SIG-M5 treated with dmso at 0.1 percent for 504 hours (cell line): ENCODE measurements around the gene SMAD7.
A peak's percentile ranks its signal among the peaks of the same experiment; 100 is the strongest.

Experiments
- DNase-seq: peaks from one replicate; lab custom pipeline; 2025; ENCODE audit not compliant: unreplicated experiment; lab: John Stamatoyannopoulos, UW

The SMAD7 gene

DNA sequence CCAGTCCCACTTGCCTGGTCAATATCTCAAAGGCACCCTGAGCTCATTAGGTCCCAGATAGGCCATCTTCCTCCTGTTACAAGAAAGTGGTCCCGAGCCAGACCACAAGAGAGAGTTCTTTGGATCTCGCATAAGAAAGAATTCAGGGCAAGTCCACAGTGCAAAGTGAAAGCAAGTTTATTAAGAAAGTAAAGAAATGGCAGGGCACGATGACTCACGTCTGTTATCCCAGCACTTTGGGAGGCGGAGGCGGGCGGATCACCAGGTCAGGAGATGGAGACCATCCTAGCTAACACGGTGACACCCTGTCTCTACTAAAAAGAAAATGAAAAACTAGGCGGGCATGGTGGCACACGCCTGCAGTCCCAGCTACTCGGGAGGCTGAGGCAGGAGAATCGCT, 10.8 kb upstream of the SMAD7 start:
- DNase-seq: no peak

DNA sequence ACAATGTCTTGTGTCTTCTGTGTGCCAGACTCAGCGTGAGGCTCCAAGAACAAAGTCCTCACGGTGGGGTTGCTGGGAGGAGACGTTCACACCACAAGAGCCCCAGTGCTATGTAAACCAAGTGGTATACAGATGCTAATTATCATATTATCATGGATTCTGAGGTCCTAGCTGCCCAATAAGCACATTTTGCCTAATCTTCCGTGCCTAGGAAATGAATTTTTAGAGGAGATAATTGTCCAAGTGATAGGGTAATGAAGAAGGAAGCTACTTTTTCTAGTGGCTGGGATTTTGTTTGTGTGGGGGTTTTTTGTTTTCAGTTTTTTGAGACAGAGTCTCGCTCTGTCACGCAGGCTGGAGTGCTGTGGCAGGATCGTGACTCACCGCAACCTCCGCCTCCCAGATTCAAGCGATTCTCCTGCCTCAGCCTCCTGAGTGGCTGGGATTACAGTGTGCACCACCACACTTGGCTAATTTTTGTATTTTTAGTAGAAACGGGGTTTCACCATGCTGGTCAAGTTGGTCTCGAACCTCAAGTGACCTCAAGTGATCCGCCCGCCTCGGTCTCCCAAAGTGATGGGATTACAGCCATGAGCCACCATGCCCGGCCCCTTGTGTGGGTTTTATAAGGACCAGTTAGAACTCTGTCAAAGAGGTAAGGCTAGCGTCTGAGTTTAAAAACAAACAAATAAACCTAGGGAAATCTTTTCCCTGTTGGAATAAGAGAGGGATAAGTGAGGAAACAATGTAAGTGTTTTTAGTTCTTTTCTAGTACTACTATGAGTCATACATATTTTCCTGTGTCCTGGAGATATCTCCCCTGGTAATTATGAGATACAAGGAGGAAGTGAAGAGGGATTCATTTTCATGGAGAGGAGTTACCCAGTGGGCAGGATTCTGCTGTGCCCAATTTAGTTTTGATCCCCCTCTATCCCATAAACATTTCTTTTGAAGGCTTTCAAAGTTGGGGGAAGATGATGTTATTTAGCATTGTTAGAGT, 9.5 kb upstream of the SMAD7 start:
- DNase-seq: no peak

DNA sequence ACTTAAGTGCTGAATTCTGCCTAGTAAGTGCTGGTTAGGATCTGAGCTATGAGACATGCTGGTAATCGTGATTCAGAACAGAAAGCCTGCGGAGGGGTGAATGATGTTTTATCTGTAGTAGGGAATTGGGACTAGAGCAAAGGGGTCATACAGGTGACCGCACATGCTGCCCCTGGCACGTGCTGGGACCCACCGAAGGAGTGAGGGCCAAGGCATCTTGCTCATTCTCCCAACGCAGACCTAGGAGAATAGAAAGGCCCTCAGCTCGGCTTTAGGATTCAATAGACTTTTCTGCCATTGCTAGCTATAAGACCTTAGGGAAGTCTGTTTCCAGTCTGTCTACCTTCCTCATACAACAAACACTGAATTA, 8.8 kb upstream of the SMAD7 start:
- no peak for DNase-seq

DNA sequence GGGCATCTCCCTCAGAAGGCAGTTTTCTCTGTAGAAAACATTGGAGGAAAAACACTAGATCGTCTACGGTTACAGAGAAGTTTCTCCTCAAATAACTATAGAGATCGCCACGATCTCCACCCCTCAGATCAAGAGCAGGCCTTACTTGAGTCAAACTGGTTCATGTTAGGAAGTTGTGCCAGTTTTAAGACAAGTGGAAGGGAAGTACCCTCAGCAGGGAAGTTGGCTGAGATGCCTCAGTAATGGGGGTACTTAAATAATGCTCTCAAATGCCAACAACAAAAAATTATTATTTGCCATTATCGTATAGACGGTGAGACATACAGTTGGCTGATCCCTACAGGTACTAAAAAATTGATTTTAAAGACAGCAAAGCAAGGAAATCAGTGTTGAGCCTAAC, 8.2 kb upstream of the SMAD7 start:
- DNase-seq: no peak

DNA sequence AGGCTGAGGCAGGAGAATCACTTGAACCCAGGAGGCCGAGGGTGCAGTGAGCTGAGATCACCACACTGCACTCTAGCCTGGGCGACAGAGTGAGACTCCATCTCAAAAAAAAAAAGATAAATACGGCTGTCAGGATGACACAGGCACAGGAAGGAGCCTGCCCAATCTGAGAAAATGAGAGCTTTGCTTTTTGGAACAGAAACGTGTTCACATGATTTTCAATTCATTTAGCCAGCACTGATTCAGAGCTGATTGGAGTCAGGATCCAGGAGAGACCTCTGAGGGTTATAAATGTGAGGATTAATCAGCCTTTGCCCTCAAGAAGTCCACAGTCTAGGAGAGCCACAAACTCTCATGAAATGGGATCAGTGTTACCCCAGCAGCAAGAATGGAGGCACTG, 6.9 kb upstream of the SMAD7 start:
- DNase-seq: no peak

DNA sequence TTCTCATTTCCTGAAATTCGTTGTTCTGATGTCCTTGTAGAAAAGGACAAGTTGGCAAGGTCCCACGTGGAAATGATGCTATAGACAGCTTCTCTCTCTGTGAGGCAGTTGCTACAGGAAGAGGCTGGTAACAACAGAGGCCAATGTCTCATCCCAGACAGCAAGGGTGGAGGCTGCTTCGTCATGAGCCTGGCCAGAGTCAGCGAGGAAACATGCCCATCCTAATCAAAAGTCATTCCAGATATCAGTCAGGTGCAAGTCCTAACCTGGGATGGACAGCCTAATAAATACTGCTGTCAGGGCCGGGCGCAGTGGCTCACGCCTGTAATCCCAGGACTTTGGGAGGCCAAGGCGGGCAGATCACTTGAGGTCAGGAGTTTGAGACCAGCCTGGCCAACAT, 6.4 kb upstream of the SMAD7 start:
- DNase-seq: no peak

DNA sequence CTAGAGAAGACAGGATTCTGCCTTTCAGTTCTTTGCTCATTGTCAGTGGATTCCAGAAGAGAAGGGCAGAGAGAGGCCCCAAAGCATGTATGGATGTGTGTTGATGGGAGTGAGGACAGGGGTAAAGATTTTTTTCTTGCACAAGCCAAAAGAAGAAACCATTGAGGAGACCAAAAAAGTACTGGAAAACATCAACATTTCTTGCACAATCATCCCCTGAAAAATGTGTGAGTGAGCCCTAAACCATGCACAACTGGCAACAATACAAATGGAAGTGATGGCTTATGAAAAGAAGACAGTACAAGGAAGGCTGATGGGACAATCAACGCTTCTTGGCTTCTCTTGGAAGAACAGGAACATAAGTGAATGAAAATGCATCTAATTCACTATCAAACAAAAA, 5.6 kb upstream of the SMAD7 start:
- no peak for DNase-seq

DNA sequence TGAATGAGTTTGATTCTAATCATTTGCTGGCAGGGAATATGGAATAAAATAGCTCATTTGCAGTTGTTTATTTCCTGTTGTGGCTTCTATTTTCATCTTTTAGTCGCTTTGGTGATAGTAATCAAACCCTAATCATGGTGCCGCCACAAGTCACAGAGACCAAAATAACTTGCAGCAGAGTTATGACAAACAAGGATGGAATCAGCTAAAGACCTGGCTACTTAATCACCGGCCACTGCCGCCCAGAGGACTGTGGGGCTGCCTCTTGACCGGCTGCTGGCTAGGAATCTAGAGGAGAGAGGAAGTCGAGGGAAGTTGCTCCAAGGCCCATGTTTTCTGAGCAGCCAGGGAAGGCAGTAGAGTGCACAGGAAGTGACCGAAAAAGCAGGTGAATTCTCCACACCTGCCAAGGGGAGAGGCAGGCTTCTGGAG, 5.1 kb upstream of the SMAD7 start:
- DNase-seq: no peak

DNA sequence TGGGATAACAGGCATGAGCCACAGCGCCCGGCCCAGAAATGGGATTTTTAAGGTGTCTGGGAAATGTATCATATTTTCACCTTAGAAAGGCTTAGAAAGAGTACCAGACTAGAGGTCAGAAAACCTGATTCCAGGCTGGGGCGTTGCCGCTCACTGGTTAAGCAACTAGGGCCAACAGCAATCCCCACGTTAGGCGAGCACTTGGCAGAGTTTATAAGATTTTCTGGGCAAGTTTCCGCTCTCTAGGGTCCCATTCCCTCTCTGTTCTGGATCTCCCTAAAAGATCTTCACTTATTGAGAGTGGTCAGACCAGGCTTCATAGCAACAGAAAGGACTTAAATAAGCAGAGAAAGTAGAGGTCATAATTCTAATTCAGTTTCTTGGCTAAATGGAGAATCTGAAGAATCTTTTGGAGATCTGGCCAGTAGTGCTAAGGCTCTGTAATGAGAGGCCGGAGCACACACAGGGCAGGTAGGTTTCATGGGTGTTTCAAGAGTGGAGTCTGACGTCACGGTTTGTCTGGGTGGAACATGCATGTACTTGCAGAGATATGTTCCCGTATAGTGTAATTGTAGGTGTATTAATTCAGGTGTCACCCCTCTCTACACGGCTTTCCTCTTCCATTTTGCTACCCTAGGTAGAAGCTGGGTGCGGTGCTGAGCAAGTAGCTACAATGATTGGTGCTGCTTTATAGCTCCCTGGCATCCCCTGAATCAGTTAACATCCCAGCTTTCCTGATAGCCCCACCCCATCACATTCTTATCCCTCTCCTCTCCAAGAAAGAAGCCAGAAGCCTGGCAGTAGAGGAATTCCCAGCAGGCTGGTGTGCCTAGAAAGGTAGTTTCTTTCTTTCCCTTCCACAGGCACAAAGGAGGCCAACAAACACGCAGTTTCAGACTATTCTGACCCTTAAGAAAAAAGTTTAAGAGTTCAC, 4.4 kb upstream of the SMAD7 start:
- no peak for DNase-seq

DNA sequence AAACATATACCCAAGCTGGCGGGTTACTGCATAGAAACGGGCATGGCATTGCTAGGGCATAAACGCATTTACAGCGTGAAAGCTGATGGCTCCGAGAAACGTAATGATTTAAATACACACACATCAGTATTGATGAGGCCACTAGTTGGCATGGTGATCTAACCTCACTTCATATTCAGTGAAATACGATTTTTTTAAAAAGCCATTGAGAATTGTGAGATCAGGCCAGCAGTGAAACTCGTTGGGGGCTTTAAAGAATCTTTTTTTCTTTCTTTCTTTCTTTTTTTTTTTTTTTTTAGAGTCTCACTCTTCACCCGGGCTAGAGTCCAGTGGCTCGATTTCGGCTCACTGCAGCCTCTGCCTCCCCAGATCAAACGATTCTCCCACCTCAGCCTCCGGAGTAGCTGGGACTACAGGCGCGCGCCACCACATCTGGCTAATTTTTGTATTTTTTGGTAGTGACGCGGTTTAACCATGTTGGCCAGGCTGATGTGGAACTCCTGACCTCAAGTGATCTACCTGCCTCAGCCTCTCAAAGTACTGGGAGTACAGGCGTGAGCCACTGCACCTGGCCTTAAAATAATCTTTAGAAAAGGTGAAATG, 2.4 kb upstream of the SMAD7 start:
- no peak for DNase-seq

DNA sequence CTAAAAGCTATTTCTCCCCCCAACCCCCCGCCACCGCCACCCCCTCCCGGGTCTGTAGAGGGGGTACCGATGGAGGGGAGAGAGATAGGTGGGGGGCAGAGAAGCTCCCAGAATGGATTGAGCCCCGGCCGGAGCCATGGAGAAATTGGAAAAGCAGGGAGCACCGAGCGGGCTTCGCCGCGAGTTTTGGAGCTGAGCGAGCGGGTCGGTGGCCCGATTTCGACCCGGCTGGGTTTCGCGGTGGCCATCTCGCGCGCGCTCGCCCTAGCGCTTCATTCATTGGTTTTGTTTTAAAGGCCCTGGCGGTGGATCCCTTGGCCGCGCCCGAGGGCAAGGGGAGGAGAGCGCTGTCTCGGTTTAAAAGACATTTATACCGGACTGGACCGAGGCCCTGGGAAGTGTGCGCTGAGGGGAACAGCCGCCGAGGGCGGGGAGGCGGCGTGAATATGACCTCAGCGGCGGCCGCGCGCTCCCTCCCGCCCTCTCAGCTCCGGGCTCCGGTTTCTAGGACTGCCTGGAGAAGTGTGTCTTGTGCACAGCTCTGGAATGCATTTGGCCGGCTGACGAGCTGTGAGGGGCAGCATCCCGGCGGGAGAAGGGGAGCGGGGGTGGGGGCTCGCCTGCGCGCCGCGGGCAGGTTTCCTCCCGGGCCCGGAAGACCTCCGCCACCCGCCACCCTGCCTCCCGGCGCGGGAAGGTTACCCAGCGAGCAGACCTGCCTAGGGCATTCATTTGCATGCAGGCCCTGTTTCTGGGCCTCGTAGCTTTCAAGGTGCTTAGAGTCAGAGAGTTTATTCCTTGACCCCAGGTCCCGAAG, 1.7 kb upstream of the SMAD7 start:
- peak; percentile 50 for DNase-seq

DNA sequence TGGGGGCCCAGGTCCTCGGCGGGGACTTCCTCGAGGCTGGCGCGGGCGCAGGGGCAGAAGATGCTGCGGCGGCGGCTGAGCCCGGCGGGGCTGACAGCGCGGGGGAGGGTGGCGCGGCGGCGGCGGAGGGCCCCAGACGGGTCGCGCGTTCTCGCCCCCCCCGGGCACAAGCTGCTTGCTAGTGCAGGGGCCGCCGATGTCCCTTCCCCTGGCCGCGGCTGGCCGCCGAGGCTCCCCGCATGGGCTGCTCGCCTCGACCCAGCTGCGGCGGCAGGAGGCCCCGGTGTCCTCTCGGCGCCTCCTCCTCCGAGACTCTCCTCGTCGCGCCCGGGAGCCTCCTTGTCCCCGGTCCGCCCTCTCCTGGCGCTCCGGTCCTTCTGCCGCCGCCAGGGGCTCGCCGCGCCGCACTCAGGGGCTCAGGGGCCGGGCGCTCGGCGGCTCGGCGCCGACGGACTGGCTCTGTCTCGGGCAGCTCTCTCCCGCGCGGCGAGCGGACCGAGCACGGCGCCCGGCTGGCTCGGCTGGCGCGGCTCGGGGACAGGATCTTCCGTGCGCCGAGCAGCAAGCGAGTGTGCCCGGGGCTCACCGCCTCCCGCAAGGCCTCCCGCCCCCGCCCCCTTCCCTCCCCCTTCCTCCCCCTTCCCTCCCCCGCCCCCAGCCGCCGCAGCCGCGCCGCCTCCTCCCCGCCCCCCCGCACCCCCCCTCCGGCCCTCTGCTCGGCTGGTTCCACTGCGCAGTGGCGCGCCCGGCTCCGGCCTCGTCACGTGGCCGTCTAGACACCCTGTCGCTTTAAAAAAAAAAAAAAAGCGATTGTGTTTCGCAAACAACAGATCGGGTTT, 902 bp upstream of the SMAD7 start:
- DNase-seq: peak; percentile 79

DNA sequence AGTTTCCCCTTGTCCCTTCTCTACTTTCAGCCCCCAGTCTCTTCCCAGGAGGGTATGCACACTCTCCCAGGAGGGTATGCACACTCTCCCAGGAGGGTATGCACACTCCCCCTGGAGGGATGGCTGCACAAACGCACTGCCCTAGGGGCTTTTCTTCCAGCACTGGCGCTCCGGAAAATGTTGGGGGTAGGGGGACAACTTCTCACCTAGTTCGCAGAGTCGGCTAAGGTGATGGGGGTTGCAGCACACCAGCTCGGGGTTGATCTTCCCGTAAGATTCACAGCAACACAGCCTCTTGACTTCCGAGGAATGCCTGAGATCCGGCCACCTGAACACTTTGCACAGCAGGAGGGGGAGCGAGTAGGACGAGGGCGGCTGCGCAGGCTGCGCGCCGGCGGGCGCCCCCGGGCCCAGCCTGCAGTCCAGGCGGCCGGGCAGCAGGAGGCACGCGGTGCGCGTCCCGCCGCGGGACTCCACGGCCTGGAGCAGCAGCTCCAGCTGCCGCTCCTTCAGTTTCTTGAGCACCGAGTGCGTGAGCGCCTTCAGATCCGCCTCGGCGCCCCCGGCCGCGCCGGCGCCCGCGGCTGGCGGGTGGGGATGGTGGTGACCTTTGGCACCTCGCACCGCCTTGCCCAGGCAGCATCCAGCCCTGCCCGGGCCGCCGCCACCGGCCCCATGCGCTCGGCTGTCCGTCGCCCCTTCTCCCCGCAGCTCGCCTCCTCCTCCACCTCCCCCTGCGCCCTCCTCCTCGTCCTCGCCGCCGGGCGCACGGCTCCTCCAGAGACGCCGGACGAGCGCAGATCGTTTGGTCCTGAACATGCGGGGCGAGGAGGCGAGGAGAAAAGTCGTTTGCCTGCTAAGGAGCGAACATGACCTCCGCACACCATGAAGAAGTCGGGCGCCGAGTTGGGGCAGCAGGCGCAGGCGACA, 894 bp downstream of the SMAD7 start:
- DNase-seq: peak; percentile 34

DNA sequence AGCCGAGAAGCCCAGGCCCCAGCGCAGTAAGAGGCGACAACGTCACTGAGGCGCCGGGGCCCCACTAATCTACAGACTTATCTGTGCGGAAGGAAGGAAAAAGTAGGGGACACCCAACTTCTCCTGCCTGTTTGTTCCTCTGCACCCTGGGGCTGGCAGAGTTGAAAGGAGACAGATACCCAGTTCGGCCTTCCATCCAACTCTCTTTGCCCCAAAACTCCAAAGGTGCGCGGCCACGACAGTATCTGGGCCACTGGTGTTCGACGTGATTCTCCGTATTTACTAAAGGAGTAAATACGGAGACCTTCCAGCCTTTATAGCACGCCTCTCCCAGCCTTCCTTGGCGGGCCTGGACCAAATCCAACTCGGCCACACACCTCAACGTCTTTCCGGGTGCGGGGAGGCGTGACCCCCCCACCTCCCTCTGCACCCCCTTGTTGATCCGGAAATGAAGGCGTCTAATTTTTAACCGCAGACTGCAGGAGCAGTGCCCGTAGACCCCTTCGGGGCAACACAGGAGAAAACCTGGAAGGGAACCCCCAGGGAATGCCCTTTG, 1.6 kb downstream of the SMAD7 start:
- peak; percentile 54 for DNase-seq

DNA sequence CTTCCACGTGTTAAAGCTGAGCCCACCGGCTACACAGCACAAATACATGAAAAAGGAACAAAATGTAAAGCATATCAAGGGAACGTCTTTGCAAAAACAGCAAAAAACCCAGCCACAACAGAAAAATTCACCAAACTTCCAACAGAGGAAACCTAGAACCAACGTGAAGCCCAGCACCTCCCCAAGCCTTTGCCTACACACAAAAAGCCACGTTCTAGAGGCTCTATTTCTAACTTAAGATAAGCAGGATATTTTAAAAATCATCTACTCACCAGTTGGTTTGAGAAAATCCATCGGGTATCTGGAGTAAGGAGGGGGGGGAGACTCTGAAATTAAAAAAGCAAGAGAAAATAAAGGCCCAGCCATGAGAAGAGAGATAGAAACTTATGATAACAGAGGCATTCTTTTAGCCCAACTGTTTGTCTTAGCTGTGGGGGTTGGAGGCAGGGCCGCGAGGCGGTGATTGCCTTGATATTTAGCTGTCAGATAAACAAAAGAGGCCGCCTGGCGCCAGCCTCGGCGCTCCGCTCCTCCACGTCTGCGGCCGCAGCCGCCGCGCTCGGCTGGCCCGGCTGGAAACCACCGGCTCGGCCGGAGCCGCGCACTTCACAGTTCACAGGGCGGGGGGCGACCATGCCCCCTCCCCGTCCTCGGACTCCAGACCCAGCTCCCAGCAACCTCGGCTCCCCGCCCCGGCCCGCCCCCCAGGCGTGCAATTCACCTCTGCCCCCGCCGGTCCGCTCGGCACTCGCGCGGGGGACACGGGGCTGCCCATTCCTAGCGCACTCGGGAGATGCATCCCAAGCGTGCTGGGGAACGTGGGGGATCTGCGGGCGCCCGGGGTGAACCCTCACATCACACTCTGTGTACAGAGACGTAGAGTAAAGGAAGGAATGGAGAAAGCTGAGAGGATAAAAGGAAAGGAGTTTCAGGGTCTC, 2.4 kb downstream of the SMAD7 start:
- peak; percentile 26 for DNase-seq

DNA sequence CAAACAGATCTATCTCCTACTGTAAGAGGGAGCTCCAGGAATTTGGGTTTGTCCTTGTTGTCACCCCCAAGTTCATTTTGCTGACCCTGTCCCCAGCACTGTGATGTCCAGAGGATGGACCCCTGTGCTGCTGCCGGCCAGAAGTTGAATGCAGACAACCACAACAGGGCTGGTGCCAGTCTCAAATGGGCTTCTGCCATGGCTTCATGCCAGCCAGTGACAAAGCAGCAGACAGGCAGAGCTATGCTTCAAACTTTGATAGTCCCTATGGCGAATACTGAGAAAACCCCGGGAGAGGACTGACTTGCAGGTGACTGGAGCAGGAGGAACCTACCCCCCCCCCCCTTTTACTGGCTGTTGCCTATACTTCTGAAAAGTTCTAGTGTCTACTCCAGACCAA, 3.2 kb downstream of the SMAD7 start:
- DNase-seq: no peak

DNA sequence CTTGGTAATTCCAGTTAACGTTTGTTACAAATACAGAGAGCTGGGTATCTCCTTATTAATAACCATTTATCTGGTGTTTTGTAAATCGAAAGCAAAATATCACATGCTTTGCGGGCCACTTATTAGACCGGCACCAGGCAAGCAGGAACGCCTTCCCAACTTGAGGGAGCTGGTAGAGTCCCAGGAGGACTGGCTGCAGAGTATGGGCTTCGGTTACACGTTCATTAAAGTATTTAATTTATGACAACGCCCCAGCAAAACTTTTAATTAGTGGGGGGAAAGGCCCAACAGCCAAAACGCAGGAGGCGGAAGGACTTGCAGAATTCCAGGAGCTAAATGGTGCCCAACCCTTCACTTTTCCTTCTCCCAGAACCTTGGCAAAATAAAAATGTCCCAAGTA, 3.7 kb downstream of the SMAD7 start:
- DNase-seq: no peak
